Measurements from ENCODE around the gene FAM110C. TPM values are rescaled to one million over a fixed set of nuclear protein-coding genes. Genes with fewer than 3 reads are reported as not detected.
"Not testable (repeated sequence)": the region's sequence is repeated elsewhere in the genome, so short reads cannot be mapped to it uniquely, and the experiment has no call there.

Gene FAM110C
- total RNA-seq, 4 donors from 2014 or later: 0.39 to 0.84 (median 0.66) TPM; not detected in 1

DNA sequence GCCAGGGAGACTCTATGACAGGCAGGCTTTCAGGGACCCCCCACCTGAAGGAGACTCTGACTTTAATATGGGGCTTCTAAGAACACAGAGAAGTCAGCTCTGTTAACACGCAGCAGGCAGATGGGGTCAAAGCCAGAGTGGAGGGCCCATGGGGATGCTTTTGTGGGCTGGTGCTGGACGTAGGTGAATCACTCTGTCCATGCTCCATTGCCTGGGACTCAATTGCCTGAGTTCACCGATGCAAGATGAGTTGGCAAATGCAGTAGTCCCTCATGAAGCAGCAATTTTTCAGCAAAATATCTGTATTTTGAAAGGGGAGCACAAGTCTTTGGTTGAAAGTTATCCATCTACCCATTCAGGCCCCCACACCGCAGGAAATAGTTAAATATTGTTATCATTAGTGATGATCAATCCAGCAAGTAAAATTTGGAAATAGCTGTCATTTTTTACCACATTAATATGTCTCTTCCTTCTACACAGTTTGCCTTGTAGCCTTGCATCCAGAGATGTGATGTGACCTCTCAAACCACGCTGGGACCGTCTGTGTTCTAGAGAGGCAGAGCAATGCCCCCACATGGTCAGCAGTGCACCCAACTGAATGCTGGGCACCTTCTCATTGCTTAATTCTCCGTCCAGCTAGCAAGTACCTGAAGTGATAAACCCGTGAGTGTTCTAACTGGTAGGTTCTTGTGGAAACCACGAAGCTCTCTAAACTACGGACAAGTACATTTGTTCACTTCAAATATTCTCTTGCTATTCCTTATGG, 34.8 kb upstream of the FAM110C start:
- H3K9me3 ChIP-seq: no peaks in the 10 kb centered on the region
- TF ChIP-seq, protein P1, sequence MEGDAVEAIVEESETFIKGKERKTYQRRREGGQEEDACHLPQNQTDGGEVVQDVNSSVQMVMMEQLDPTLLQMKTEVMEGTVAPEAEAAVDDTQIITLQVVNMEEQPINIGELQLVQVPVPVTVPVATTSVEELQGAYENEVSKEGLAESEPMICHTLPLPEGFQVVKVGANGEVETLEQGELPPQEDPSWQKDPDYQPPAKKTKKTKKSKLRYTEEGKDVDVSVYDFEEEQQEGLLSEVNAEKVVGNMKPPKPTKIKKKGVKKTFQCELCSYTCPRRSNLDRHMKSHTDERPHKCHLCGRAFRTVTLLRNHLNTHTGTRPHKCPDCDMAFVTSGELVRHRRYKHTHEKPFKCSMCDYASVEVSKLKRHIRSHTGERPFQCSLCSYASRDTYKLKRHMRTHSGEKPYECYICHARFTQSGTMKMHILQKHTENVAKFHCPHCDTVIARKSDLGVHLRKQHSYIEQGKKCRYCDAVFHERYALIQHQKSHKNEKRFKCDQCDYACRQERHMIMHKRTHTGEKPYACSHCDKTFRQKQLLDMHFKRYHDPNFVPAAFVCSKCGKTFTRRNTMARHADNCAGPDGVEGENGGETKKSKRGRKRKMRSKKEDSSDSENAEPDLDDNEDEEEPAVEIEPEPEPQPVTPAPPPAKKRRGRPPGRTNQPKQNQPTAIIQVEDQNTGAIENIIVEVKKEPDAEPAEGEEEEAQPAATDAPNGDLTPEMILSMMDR (IDR thresholded peaks at IDR 0.05): no peak
- TF ChIP-seq POLR2A (IDR thresholded peaks at IDR 0.05): no peak
- TF ChIP-seq EP300 (IDR thresholded peaks at IDR 0.05): no peak
- no peak overlapping the region for H3K4me3 ChIP-seq
- no peak for DNase-seq (ENCODE audit: low spot score in 2 of 2)
- whole genome bisulfite sequencing, 2 donors: 83% methylated on average over 10 of the region's 10 CpGs
- H3K27ac ChIP-seq: no peak overlapping the region
- H3K27me3 ChIP-seq: no peaks in the 10 kb centered on the region
- no peaks in the 10 kb centered on the region for H3K4me1 ChIP-seq
- no peaks in the 10 kb centered on the region for H3K36me3 ChIP-seq

DNA sequence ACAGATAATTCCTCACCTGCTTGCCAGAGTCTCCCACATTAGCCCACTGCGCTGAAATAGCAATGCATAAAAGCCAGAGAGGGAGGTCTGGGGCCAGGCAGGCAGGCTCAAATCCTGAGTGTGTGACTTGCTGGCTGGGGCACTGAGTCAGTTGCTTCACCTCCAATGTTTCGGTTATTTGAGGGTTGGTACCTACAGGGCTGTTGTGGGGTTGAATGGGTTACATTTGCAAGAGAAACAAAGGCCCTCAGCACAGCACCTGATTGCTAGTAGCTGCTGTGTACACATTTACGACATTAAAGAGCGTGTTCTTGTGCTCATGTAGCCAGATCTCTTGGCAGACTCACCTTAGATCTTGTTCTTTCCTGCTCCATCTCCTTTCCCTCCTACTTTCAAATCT, 34.1 kb upstream of the FAM110C start:
- no peak overlapping the region for H3K4me3 ChIP-seq
- WGBS, 2 donors: 70 to 76% methylated on average over 4 of the region's 4 CpGs
- H3K36me3 ChIP-seq: no peaks in the 10 kb centered on the region
- no peak for DNase-seq (ENCODE audit: low spot score in 2 of 2)
- TF ChIP-seq, protein P1 (IDR thresholded peaks at IDR 0.05): no peak
- no peak for TF ChIP-seq POLR2A (IDR thresholded peaks at IDR 0.05)
- TF ChIP-seq EP300 (IDR thresholded peaks at IDR 0.05): no peak
- H3K27me3 ChIP-seq: no peaks in the 10 kb centered on the region
- H3K4me1 ChIP-seq: no peaks in the 10 kb centered on the region
- H3K9me3 ChIP-seq: no peaks in the 10 kb centered on the region
- H3K27ac ChIP-seq: no peak overlapping the region

DNA sequence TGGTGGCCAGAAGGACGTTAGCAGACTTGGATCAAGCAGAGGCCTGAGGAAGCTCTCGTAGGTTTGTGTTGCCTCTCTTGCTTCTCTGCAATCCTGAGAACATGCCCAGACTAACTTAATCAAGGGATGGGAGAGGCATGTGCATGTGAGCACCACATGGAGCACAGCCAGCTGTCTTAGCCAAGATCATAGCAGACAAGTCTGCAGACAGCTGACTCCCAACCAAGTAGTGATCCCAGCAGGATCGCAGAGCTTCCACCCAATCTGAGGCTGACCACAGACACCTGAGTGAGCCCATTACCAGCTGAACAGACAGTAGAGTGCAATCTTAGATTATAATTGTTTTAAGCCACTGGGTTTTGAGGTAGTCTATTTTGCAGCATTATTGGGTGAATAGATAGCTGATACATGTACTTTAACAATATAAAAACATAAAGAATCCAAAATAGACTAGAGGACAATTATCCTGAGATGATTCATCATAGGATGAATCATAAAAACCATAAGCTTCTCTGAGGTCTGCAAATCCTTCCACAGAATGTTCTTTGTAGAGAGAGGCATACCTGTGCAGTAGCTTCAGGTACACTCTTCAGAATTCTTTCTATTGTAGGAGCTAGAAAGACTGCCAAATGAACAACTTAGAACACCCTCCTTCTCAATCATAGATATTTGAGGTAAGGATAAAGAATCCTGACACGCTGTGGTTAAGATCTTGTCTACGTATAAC, 25.2 kb upstream of the FAM110C start:
- H3K4me3 ChIP-seq: no peak overlapping the region
- no peaks in the 10 kb centered on the region for H3K27me3 ChIP-seq
- DNase-seq (ENCODE audit: low spot score in 2 of 2): no peak
- no peaks in the 10 kb centered on the region for H3K36me3 ChIP-seq
- H3K4me1 ChIP-seq: no peaks in the 10 kb centered on the region
- H3K27ac ChIP-seq: no peak overlapping the region
- no peak for TF ChIP-seq EP300 (IDR thresholded peaks at IDR 0.05)
- TF ChIP-seq POLR2A (IDR thresholded peaks at IDR 0.05): no peak
- TF ChIP-seq, protein P1 (IDR thresholded peaks at IDR 0.05): no peak
- peaks cover 0 to 10% (median 0%) of the 10 kb centered on the region in 4 donors for H3K9me3 ChIP-seq
- WGBS, 2 donors: 84 to 87% methylated on average over 5 of the region's 5 CpGs

DNA sequence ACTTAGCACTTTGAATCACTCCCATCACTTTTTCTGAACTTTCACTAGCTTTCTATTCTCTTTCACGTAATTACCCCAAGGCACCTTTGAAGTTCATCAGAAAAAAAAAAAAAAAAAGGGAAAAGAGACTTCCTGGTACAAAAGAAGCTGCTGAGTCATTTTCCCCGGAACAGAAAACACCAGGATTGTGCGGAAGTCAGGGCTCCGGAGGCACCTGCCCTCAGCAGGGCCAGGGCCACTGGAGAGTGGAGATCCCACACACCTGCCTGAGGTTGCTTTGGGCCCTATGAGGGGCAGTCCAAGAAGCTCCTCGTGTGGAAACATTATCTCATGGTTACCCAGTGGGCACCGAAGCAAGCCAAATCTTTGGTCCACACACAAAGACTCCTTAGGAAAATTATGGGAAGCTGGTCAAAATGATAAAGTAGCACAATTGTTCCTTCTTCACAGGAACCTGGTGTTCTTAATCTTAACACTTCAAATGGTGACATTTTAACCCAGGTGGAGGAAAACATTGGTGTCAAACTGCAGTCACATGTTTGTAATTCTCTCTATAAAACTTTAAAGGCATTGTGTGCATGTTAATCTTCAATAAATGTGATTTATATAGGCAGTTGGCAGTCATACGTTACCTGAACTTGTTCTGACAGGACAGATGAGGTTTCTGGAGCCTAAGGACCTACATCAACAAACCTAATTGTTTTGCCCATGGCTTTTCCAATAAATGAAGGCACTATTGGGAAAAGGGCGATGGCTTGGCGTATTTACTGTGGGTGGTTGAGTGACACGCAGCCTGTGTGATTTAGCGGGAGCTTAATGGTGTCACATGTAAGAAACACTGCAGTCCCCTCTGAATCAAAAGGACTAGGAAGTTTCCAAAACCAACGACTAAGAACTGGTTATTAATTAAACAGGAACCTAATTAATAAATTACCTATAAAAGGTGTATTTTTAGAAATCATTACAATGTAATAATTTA, 23.4 kb upstream of the FAM110C start:
- Histone ChIP-seq H3K4me3 (no peak overlapping the region), H3K27ac (no peak overlapping the region), H3K9me3 (peaks cover 0 to 6% (median 0%) of the 10 kb centered on the region in 4 donors), H3K27me3 (no peaks in the 10 kb centered on the region), H3K36me3 (no peaks in the 10 kb centered on the region), H3K4me1 (no peaks in the 10 kb centered on the region)
- no peak for DNase-seq (ENCODE audit: low spot score in 2 of 2)
- no peak for TF ChIP-seq EP300 (IDR thresholded peaks at IDR 0.05)
- no peak for TF ChIP-seq POLR2A (IDR thresholded peaks at IDR 0.05)
- TF ChIP-seq, protein P1 (IDR thresholded peaks at IDR 0.05): no peak
- WGBS, 2 donors: 62 to 67% methylated on average over 12 of the region's 12 CpGs

DNA sequence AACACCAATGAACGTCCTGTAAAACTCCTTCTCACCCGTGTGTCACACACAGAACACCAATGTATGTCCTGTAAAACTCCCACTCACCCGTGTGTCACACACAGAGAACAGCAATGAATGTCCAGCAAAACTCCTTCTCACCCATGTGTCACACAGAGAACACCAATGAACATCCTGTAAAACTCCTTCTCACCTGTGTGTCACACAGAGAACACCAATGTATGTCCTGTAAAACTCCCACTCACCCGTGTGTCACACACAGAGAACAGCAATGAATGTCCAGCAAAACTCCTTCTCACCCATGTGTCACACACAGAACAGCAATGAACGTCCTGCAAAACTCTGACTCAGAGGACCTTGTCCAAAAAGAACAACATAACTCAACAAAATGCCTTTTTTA, 22.3 kb upstream of the FAM110C start:
- H3K27me3 ChIP-seq; H3K4me1 ChIP-seq; DNase-seq (ENCODE audit: low spot score in 2 of 2); H3K4me3 ChIP-seq; H3K9me3 ChIP-seq; H3K27ac ChIP-seq; H3K36me3 ChIP-seq: not testable (repeated sequence)
- 47 to 60% methylated on average over 5 of the region's 5 CpGs for WGBS, 2 donors
